GM12891 (cell line): ENCODE measurements around the gene CLCNKA.
"Not testable (repeated sequence)": the region's sequence is repeated elsewhere in the genome, so short reads cannot be mapped to it uniquely, and the experiment has no call there.

ENCODE experiments used
- DNase-seq: peaks from one replicate; pipeline ENCODE4 v3.0.0; 2011; ENCODE audit warnings: low spot score; ENCODE audit not compliant: insufficient read length
- FAIRE-seq: peaks from 2 replicates; lab custom pipeline; 2011; peaks lifted over from hg19 to GRCh38; lab: Jason Lieb, UNC
- PAX5 ChIP-seq: IDR thresholded peaks from 2 replicates; pipeline ENCODE4 v1.6.1; 2011; ENCODE audit warnings: low read length, moderate library complexity, mild to moderate bottlenecking; ENCODE audit not compliant: insufficient read depth, severe bottlenecking
- POLR2A ChIP-seq: IDR thresholded peaks from 2 replicates; pipeline ENCODE4 v1.6.1; 2011; ENCODE audit warnings: low read depth, low read length, control low read depth
- POLR2AphosphoS5 ChIP-seq: IDR thresholded peaks from 2 replicates; pipeline ENCODE4 v1.6.1; 2011; ENCODE audit warnings: low read depth, low read length, control low read depth
- POU2F2 ChIP-seq: IDR thresholded peaks from 2 replicates; pipeline ENCODE4 v1.6.1; 2011; ENCODE audit warnings: low read depth, mild to moderate bottlenecking, control low read depth, low read length, moderate library complexity
- SPI1 ChIP-seq: IDR thresholded peaks from 2 replicates; pipeline ENCODE4 v1.6.1; 2011; ENCODE audit warnings: low read depth, low read length, control low read depth
- TAF1 ChIP-seq: IDR thresholded peaks from 2 replicates; pipeline ENCODE4 v1.6.1; 2011; ENCODE audit warnings: low read depth, low read length, control low read depth

CLCNKA gene

DNA sequence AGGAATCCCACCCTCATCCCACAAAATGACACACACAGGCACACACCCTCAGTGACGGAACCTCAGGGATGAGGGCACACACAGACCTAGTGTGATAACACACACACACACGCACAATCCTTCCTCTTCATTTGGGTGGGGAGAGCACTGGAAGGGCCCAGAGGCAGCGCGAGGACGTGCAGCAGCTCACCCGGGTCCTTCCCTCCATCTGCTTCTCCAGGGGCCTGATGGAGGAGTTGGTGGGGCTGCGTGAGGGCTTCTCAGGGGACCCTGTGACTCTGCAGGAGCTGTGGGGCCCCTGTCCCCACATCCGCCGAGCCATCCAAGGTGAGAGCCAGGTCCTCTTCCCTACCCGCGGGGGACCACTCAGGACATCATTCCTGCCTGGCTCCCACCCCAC is 557 bp downstream of the CLCNKA start:
- DNase-seq (no peak), FAIRE-seq (no peak)
- TF ChIP-seq SPI1 (no peak), TAF1 (no peak)

- no peak for TF ChIP-seq POLR2A
- TF ChIP-seq PAX5: no peak
- TF ChIP-seq POLR2AphosphoS5: no peak
- TF ChIP-seq POU2F2: no peak
- no peak for TF ChIP-seq SPI1
- no peak for TF ChIP-seq TAF1
- FAIRE-seq: no peak
Measured at GRCh38 chr1:16023050-16023653, 1.3 kb downstream of the CLCNKA start.

GRCh38 chr1:16026302-16026701 is 4.5 kb downstream of the CLCNKA start:
- not testable (repeated sequence) for FAIRE-seq, DNase-seq

More at GRCh38 chr1:16023050-16023653, 1.3 kb downstream of the CLCNKA start:
- no peak for DNase-seq

GRCh38 chr1:16026723-16027484 is 5.1 kb downstream of the CLCNKA start:
- TF ChIP-seq POU2F2 (no peak), TAF1 (no peak), SPI1 (no peak)
- no peak for DNase-seq
- FAIRE-seq: no peak

DNA sequence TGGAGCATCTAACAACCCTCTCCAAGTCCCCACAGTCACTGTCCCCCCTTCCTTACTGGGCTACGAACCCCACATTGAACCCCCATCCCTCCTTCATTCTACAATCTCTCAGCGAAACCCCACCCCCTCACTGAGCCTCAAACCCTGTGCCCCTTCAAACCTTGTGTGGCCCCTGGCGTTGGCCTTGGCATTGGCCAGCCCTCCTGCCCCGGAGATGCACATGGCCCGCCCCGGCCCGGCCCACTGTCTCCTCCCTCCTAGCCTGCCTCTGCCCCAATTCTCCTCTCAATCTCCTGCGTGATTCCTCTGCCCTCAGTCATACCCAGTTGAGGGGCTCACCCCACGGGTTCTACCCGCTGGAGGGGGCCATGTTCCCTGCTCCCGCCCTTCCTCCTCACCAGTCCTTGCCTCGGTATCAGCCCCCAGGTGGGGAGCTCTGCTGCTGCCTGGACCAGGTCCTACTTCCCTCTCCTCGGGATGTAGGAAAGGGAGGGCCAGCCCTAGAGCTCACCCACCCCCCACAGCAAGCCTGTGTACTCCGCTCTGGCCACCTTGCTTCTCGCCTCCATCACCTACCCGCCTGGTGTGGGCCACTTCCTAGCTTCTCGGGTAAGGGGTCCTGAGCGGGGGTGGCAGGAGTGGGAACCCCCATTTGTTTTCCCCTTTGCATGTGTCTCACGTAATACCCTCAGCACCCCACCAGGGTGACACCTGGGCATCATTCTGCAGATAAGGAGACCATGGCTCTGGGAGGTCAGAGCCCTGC is 6.6 kb downstream of the CLCNKA start:
- no peak for DNase-seq
- TF ChIP-seq POLR2A: no peak
- TF ChIP-seq PAX5: no peak
- no peak for TF ChIP-seq POLR2AphosphoS5
- TF ChIP-seq POU2F2: no peak
- TF ChIP-seq SPI1: no peak
- no peak for TF ChIP-seq TAF1
- FAIRE-seq: no peak

- not testable (repeated sequence) for FAIRE-seq, DNase-seq
Measured at GRCh38 chr1:16029003-16029268, 7.1 kb downstream of the CLCNKA start.

DNA sequence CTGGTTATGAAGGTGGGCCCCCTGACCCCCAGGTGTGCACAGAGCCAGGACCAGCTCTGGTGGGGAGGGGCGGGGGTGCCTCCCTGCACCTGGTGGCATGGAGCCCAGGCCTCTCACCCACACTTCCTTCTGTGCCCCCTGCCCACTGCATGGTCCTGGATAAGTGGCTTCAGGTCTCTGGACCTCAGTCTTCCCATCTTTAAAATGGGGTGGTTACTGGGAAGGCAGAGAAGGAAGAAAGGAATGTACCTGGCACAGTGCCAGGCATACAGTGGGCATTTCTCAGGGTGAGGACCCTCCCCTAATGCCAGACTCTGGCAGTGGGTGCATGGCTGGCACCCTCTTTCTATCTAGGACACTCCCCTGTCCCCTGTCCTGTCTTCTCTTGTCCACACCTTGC is 7.5 kb downstream of the CLCNKA start:
- FAIRE-seq: no peak
- TF ChIP-seq POLR2A (no peak), SPI1 (no peak), TAF1 (no peak), POLR2AphosphoS5 (no peak), PAX5 (no peak), POU2F2 (no peak)

DNA sequence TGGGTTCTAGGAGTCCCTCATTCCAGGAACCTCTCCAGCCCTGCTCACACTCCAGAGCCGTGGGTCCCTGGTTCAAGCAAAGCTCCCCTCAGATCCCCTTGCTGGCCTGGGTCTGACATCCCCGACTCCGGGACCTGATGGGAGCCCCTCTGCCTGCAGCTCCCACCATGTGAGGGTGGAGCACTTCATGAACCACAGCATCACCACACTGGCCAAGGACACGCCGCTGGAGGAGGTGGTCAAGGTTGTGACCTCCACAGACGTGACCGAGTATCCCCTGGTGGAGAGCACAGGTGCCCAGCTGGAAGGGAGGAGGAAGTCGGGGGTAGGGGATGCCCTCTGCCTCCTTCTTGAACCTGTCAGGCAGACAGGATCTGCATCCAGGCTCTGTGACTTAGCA is 9.7 kb downstream of the CLCNKA start:
- TF ChIP-seq POLR2A (no peak), POLR2AphosphoS5 (no peak), TAF1 (no peak), SPI1 (no peak), PAX5 (no peak), POU2F2 (no peak)
- DNase-seq (no peak), FAIRE-seq (peak; percentile 66)

More for the DNA sequence above, 7.5 kb downstream of the CLCNKA start:
- DNase-seq: no peak

- DNase-seq (peak; percentile 90), FAIRE-seq (peak; percentile 88)
- no peak for TF ChIP-seq POLR2AphosphoS5
- no peak for TF ChIP-seq POLR2A
- TF ChIP-seq SPI1: no peak
- TF ChIP-seq TAF1: no peak
- TF ChIP-seq POU2F2: no peak
- no peak for TF ChIP-seq PAX5
Measured at GRCh38 chr1:16032388-16033102, 10.7 kb downstream of the CLCNKA start.

- FAIRE-seq, DNase-seq: not testable (repeated sequence)
Measured at GRCh38 chr1:16033103-16033632, 11.3 kb downstream of the CLCNKA start.

- DNase-seq, FAIRE-seq: not testable (repeated sequence)
Measured at GRCh38 chr1:16036461-16036860, 14.6 kb downstream of the CLCNKA start.

- DNase-seq (no peak), FAIRE-seq (no peak)
- TF ChIP-seq POLR2AphosphoS5 (no peak), POU2F2 (no peak), TAF1 (no peak), PAX5 (no peak), POLR2A (no peak), SPI1 (no peak)
Measured at GRCh38 chr1:16038620-16038912, 16.7 kb downstream of the CLCNKA start.

GRCh38 chr1:16039871-16040270 is 18.0 kb downstream of the CLCNKA start:
- DNase-seq, FAIRE-seq: not testable (repeated sequence)
